IPS-NIHi7 (cell line): ENCODE measurements around the gene UGT1A6.
A peak's percentile ranks its signal among the peaks of the same experiment; 100 is the strongest.
"Not testable (repeated sequence)": the region's sequence is repeated elsewhere in the genome, so short reads cannot be mapped to it uniquely, and the experiment has no call there.

ENCODE experiments used
- DNase-seq: peaks from one replicate; pipeline ENCODE4 v3.0.0; 2012; ENCODE audit warnings: mixed read lengths; ENCODE audit errors: extremely low spot score

Gene UGT1A6

GRCh38 chr2:233692648-233693047 is at the start of gene UGT1A6:
Gene UGT1A6, plus strand, starts transcription at chr2:233692890. Its CDS starts 115 bp downstream, at chr2:233693005.
- no peak for DNase-seq

GRCh38 chr2:233643128-233643527 is 49.6 kb upstream of the UGT1A6 start:
- peak; percentile 40 for DNase-seq

- DNase-seq: not testable (repeated sequence)
Observed at GRCh38 chr2:233646033-233646432, 46.7 kb upstream of the UGT1A6 start.

GRCh38 chr2:233650981-233651380 is 41.7 kb upstream of the UGT1A6 start:
- no peak for DNase-seq

- no peak for DNase-seq
Observed at GRCh38 chr2:233651430-233651829, 41.3 kb upstream of the UGT1A6 start.

- DNase-seq: no peak
Observed at GRCh38 chr2:233654501-233654900, 38.2 kb upstream of the UGT1A6 start.

- no peak for DNase-seq
Observed at GRCh38 chr2:233655043-233655442, 37.6 kb upstream of the UGT1A6 start.

GRCh38 chr2:233655943-233656342 is 36.7 kb upstream of the UGT1A6 start:
- DNase-seq: not testable (repeated sequence)

GRCh38 chr2:233656443-233656842 is 36.2 kb upstream of the UGT1A6 start:
- DNase-seq: no peak

GRCh38 chr2:233658610-233659009 is 34.1 kb upstream of the UGT1A6 start:
- no peak for DNase-seq

GRCh38 chr2:233663911-233664310 is 28.8 kb upstream of the UGT1A6 start:
- DNase-seq: no peak

GRCh38 chr2:233668605-233669260 is 24.0 kb upstream of the UGT1A6 start:
- no peak for DNase-seq

- DNase-seq: no peak
Observed at GRCh38 chr2:233671290-233672161, 21.2 kb upstream of the UGT1A6 start, which contains the start of gene UGT1A9. Gene UGT1A9, plus strand, starts transcription at chr2:233671898. Its CDS starts 37 bp downstream, at chr2:233671935.

GRCh38 chr2:233672886-233673285 is 19.8 kb upstream of the UGT1A6 start:
- DNase-seq: no peak

- DNase-seq: no peak
Observed at GRCh38 chr2:233673896-233674295, 18.8 kb upstream of the UGT1A6 start.

GRCh38 chr2:233674314-233674713 is 18.4 kb upstream of the UGT1A6 start:
- no peak for DNase-seq

GRCh38 chr2:233674995-233675394 is 17.7 kb upstream of the UGT1A6 start:
- no peak for DNase-seq

GRCh38 chr2:233676046-233676445 is 16.6 kb upstream of the UGT1A6 start:
- DNase-seq: no peak

GRCh38 chr2:233679196-233679595 is 13.5 kb upstream of the UGT1A6 start:
- DNase-seq: no peak

GRCh38 chr2:233680361-233681045 is 12.2 kb upstream of the UGT1A6 start:
- no peak for DNase-seq

- no peak for DNase-seq
Observed at GRCh38 chr2:233681521-233682099, 11.1 kb upstream of the UGT1A6 start, which contains the start of gene UGT1A7. Gene UGT1A7, plus strand, starts transcription at chr2:233681901. Its CDS starts 37 bp downstream, at chr2:233681938.

GRCh38 chr2:233684640-233685039 is 8.1 kb upstream of the UGT1A6 start:
- no peak for DNase-seq
